ENCODE measurements around the gene FOXP2.

DNA sequence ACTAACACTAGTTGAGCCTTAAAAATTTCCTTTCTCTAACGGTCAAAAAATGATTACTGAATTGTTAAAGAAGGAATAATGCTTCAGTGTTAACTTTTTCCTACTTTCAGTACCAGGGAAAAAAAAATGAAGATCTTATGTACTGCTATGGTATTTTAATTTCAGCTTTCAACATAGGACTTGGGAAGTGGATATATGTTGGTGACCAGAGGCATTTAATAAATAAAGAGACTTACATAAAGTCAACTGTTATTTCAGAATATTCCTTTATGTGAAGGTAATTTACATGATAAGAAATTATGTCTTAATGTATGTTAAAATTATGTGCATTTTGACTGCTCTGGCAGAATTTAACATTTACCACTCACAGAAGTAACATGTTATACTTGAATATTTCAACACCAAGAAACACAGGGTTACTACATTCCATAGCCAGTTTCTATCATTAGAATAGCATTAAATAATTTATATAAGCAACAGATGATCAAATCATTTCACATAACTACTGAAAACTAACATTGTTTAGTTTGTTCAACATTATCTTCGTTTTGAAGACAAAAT lies 257.0 kb downstream of the FOXP2 start:
- TF ChIP-seq EMX1 (CRISPR knock-in tag; IDR thresholded peaks at IDR 0.05) (no peak), NR2C2 (CRISPR knock-in tag; IDR thresholded peaks at IDR 0.05) (no peak), TP53 (CRISPR knock-in tag; IDR thresholded peaks at IDR 0.05) (no peak)
- TF ChIP-seq, protein P1, sequence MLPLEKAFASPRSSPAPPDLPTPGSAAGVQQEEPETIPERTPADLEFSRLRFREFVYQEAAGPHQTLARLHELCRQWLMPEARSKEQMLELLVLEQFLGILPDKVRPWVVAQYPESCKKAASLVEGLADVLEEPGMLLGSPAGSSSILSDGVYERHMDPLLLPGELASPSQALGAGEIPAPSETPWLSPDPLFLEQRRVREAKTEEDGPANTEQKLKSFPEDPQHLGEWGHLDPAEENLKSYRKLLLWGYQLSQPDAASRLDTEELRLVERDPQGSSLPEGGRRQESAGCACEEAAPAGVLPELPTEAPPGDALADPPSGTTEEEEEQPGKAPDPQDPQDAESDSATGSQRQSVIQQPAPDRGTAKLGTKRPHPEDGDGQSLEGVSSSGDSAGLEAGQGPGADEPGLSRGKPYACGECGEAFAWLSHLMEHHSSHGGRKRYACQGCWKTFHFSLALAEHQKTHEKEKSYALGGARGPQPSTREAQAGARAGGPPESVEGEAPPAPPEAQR (CRISPR knock-in tag; IDR thresholded peaks at IDR 0.05) = no peak

Measured in WTC11 (cell line).